Myometrial cell (primary cell): Measurements from ENCODE around the gene SHLD1. TPM values are rescaled to one million over a fixed set of nuclear protein-coding genes. Genes with fewer than 3 reads are reported as not detected.

ENCODE experiments used
- total RNA-seq: library from RNA; depleted of rRNA; stranded (reverse); fragments of >200 nt; gene quantifications from 2 replicates; pipeline ENCODE4 v1.2.3, GENCODE V29; 2015

SHLD1 gene, protein sequence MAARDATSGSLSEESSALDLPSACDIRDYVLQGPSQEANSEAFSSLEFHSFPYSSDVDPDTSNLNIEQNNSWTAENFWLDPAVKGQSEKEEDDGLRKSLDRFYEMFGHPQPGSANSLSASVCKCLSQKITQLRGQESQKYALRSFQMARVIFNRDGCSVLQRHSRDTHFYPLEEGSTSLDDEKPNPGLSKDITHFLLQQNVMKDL
- 7.2 and 9.0 TPM in 2 replicates for total RNA-seq

DNA sequence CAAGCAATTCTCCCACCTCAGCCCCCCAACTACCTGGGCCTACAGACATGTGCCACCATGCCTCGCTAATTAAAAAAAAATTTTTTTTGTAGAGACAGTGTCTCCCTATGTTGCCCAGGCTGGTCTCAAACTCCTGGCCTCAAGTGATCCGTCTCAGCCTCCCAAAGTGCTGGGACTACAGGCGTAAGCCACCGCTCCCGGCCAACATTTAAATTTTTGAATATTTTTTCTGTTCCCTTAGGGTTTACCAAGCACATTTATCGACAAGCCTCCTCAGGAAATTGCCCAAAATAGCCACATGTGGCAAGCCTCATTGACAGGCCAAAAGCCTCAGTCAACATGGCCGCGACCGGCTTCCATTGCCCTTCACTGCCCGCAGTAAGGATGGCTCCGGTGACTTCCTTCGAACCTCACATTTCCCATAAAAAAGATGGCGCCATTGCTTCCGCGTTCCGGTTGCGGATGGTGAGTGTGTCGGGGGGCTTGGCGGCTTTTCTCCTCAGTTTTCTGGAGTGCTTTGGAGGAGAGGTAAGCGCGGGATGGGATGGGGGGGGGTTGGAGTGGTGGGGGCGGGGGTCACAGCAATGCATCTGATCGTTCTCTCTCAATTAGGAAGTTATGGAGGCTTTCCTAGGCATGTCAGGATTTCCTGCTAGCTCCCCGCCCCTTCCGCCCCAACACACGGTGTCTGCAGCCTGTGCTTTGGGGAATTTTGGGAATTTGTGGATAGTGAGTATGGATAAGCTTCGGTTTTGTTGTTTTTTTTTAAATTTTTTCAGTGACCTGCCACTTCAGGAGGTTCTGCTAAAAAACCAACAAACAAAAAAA, at the start of gene SHLD1:
SHLD1 (plus strand) TSS at position 450 of the 828 bp plus-strand sequence. CDS start 22,465 bp downstream, outside the sequence.

Other genes starting within 250 kb of the SHLD1 start
- 10.4 and 10.6 TPM in 2 replicates for gene GPCPD1, start 139.4 kb upstream of the SHLD1 start, total RNA-seq
- gene CHGB, start 161.1 kb downstream of the SHLD1 start, total RNA-seq, result 0.29 and 0.89 TPM in 2 replicates
- gene TRMT6, start 200.1 kb downstream of the SHLD1 start, total RNA-seq, result 11.2 and 13.0 TPM in 2 replicates
- gene MCM8, start 200.3 kb downstream of the SHLD1 start, total RNA-seq, result 10.4 and 14.2 TPM in 2 replicates